ENCODE measurements around the gene BLVRA.
"Not testable (repeated sequence)": the region's sequence is repeated elsewhere in the genome, so short reads cannot be mapped to it uniquely, and the experiment has no call there.

BLVRA gene

GRCh38 chr7:43810195-43810941 lies 51.9 kb downstream of the BLVRA start:
- DNase-seq, result peak; percentile 5

GRCh38 chr7:43815373-43815772 lies 56.9 kb downstream of the BLVRA start:
- no peak for DNase-seq

GRCh38 chr7:43816046-43816797 lies 57.7 kb downstream of the BLVRA start:
- not testable (repeated sequence) for DNase-seq

GRCh38 chr7:43823425-43823824 lies 64.9 kb downstream of the BLVRA start:
- DNase-seq, result not testable (repeated sequence)

GRCh38 chr7:43823941-43824340 lies 65.5 kb downstream of the BLVRA start:
- no peak for DNase-seq

GRCh38 chr7:43824513-43824912 lies 66.0 kb downstream of the BLVRA start:
- not testable (repeated sequence) for DNase-seq

- DNase-seq, result no peak
Observed at GRCh38 chr7:43824963-43825362, 66.5 kb downstream of the BLVRA start.

GRCh38 chr7:43825391-43825808 lies 66.9 kb downstream of the BLVRA start:
- no peak for DNase-seq

GRCh38 chr7:43830917-43831316 lies 72.4 kb downstream of the BLVRA start:
- DNase-seq, result not testable (repeated sequence)

- DNase-seq, result no peak
Observed at GRCh38 chr7:43834463-43835251, 76.2 kb downstream of the BLVRA start.

- DNase-seq, result no peak
Observed at GRCh38 chr7:43838201-43838658, 79.8 kb downstream of the BLVRA start.

- no peak for DNase-seq
Observed at GRCh38 chr7:43843296-43843695, 84.8 kb downstream of the BLVRA start.

GRCh38 chr7:43844257-43844656 lies 85.8 kb downstream of the BLVRA start:
- DNase-seq, result no peak

GRCh38 chr7:43844662-43845061 lies 86.2 kb downstream of the BLVRA start:
- DNase-seq, result no peak

GRCh38 chr7:43847496-43847895 lies 89.0 kb downstream of the BLVRA start:
- no peak for DNase-seq

GRCh38 chr7:43849047-43849446 lies 90.6 kb downstream of the BLVRA start:
- no peak for DNase-seq

GRCh38 chr7:43850348-43851116 lies 92.1 kb downstream of the BLVRA start:
- no peak for DNase-seq

- no peak for DNase-seq
Observed at GRCh38 chr7:43851805-43852204, 93.3 kb downstream of the BLVRA start.

GRCh38 chr7:43855176-43855575 lies 96.7 kb downstream of the BLVRA start:
- no peak for DNase-seq

GRCh38 chr7:43856316-43856715 lies 97.8 kb downstream of the BLVRA start:
- no peak for DNase-seq

Data from GDM1 (cell line).